ENCODE data around the gene NGEF.

NGEF gene

DNA sequence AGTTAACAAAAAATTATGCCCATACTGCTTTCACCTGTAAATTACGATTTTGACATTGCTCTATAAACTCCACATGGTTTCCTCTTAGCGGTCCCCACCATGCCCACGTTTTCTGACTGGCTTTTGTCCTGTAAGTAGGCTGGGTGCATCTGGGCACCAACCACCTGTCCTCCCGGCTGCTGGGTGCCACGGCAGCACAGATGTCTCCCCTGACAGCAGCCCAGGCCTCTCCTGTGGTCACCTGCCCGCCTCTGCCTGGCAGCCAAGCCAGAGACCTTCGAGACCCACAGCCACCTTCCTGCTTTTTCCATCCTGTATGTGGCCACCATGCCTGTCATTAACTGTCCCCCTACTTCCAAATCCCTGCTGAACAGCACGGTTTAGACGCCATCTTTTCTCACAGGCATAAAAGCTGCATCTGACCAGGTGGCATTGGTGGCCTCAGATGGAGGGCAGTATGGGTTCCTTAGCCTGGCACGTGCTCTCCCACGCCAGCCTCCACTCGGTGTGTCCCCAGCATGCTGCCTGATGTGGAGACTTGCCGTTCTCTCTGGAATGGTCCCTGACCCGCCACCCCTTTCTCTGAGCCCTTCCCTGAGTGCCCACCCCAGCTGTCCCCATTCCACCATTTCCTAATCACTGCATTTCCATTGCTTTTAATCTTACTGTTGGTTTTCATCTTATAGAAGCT lies 124.1 kb downstream of the NGEF start:
- no peak for DNase-seq (ENCODE audit: low read depth, low spot score)

DNA sequence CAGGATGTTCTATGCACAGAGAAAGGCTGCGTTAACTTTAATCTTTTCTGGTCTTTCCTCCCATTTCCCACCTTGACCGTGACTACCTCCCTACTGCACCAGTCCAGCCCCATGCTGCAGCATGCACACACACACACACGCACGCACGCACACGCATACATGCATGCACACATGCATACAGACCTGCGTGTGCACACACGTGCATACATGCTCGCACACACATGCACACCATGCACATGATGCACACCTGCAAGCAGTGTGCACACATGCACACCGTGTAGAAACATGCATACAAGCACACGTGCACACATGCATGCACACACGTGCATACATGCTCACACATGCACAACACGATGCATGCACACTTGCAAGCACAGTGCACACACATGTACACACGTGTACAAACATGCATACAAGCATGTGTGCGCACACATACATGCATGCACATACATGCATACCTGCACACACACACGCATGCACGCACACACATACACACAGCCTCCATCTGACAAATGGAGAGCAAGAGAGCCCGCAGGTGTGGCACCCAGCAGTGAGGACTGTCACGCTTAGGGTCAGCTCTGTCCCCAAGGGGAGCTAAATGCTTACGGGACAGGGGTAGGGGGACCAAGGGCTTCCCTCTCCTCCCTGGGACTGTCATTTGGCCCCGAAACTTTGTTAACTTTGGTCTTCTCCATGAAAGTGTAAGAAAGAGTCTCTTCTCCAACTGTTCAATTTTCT lies 124.8 kb downstream of the NGEF start:
- H3K27ac ChIP-seq: no peak overlapping the region
- DNase-seq (ENCODE audit: low read depth, low spot score): no peak

More for the DNA sequence above, 124.1 kb downstream of the NGEF start:
- no peak overlapping the region for H3K27ac ChIP-seq

- H3K27ac ChIP-seq: no peak overlapping the region
- no peak for DNase-seq (ENCODE audit: low read depth, low spot score)
These were observed 125.7 kb downstream of the NGEF start for GRCh38 chr2:232887171-232887850.

DNA sequence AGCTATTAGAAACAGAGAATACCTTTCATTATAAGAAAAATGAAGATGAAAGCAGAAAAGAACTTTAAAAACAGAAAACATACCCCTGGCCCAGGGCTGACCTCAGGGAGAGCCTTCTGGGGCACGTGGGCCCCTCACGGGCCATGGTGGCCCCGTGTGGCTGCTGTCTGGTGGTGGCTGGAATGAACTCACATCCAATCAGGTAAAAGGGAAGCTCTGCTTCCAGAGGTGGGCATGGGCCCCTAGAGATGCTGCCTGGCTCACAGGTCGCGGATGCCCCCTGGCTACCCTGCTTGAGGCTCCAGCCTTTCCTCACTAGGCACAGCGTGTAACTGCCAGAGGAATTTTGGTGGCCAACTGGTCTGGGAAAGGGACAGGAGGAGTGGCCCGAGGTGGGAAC lies 126.4 kb downstream of the NGEF start:
- H3K27ac ChIP-seq: no peak overlapping the region
- DNase-seq (ENCODE audit: low read depth, low spot score): no peak

DNA sequence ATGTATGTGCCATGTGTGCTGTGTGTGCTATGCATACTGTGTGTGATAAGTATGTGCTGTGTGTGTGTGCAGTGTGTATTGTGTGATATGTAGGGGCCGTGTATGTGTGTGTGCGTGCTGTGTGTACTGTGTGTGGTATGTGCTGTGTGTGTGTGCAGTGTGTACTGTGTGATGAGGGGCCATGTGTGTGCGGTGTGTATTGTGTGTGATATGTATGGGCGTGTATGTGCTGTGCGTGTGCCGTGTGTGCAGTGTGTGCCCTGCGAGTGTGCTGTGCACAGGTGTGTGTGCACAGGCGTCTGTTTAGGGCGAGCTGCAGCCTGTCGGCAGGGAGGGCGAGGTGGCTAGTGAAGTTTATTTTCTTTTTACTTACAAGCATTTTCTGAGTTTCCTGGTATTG lies 126.9 kb downstream of the NGEF start:
- no peak overlapping the region for H3K27ac ChIP-seq
- no peak for DNase-seq (ENCODE audit: low read depth, low spot score)

DNA sequence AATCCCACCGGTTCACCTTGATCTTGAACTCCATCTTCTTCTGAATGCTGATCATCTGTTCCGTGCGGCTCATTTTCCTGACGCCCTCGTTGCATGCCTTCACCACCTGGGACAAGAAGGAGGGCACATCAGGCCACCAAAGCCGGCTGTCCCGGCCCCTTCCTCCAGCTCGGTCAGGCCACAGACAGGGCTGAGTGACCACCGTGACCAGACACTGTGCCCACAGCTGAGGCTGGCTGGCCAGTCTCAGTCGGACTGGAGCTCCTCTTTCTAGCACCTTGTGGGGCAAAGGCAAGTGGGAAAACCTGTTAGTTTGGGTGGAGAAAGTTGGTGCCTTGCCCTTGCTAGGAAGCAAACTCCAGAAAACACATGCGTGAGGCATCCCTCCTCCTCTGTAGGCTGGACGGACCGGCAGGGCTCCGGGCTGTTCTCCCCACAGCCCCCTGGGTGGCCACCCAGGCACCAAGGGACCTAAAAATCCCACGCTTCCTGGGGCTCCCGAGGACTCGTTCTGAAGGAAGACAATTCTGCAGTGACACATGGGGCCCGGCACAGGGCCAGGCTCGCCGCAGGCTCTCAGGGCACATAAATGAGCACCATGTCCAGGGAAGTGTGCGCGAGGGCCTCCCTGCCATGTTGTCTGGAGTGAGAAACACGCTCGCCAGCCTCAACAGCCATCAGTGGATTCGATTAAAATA lies 127.6 kb downstream of the NGEF start:
- no peak overlapping the region for H3K27ac ChIP-seq
- DNase-seq (ENCODE audit: low read depth, low spot score): no peak

GRCh38 chr2:232884549-232885263 lies 128.3 kb downstream of the NGEF start:
- H3K27ac ChIP-seq: no peak overlapping the region
- no peak for DNase-seq (ENCODE audit: low read depth, low spot score)

GRCh38 chr2:232884001-232884421 lies 129.0 kb downstream of the NGEF start:
- no peak for DNase-seq (ENCODE audit: low read depth, low spot score)
- no peak overlapping the region for H3K27ac ChIP-seq

DNA sequence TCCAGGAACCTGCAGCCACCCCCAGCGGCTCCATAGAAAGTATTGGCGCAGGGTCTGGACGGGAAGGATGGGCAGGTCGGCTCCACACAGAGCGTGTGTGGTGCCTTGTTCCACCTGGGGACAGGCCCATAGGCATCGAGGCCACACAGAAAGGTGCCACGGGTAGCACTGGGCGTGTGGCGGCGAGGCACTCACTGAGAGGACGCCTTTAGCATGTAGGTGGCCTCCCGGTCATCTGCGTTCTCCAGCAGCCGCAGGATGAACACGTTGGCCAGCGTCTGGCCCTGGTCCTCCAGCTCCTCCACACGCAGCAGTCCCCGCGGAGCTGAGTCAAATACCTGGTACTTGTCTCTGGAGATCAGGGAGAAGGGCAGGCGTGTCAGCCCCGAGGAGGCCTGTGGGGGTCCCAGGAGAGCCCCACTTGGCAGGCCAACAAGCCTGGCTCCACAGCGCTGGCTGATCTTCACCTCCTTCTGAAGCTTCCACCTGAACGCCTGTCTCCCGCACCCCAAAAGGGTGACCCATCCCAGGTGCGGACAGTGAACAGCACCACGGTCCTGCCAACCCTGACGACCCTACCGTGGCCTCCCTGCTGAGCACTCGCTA lies 129.8 kb downstream of the NGEF start:
- DNase-seq (ENCODE audit: low read depth, low spot score): no peak
- no peak overlapping the region for H3K27ac ChIP-seq

DNA sequence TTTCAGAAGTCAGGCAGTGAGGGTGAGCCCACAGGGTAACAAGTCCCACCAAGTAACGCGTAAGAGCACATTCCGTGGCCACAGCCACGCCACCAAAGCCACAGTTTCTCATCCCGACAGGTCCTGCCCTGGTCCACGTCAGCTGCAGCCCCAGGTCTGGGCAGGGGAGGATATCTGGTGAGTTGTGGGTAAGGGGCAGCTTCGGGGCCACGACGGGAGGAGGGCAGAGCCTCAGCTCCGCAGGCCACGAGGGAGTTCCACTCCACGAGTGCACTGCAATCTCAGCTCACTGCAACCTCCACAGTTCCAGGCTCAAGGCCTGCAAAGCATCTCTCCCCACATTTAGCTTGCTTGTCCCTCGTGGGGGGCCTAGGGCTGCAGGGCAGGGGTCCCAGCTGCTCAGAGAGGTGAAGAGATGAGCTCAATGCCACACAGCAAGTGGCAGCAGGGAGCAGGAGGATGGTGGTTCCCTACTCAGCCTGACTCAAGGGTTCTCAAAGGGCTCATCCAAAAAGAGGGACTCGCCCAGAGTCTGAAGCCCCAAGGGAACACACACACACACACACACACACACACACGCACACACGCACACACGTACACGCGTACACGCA lies 130.4 kb downstream of the NGEF start:
- no peak for DNase-seq (ENCODE audit: low read depth, low spot score)
- no peak overlapping the region for H3K27ac ChIP-seq

DNA sequence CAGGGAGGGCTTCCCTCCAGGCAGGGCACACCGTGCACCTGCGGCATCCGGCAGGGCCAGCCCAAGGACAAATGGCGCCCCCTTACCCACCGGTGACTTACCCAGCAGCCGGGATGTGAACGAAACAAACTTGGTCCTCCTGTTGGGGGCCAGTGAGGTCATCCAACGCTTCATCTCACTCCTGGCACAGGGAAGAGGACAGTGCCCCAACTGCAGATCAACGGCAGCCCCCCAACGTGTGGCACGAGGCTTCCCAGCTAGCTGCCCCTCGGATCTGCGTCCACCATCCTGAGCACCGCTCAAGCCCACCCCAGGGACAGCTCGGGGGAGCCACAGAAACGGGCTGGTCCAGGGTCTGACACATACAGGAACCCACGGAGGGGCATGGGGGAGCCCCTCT lies 131.0 kb downstream of the NGEF start:
- no peak overlapping the region for H3K27ac ChIP-seq
- no peak for DNase-seq (ENCODE audit: low read depth, low spot score)

GRCh38 chr2:232880764-232881351 lies 132.2 kb downstream of the NGEF start:
- DNase-seq (ENCODE audit: low read depth, low spot score): no peak
- no peak overlapping the region for H3K27ac ChIP-seq

GRCh38 chr2:232879618-232880494 lies 133.2 kb downstream of the NGEF start:
- no peak overlapping the region for H3K27ac ChIP-seq
- no peak for DNase-seq (ENCODE audit: low read depth, low spot score)

DNA sequence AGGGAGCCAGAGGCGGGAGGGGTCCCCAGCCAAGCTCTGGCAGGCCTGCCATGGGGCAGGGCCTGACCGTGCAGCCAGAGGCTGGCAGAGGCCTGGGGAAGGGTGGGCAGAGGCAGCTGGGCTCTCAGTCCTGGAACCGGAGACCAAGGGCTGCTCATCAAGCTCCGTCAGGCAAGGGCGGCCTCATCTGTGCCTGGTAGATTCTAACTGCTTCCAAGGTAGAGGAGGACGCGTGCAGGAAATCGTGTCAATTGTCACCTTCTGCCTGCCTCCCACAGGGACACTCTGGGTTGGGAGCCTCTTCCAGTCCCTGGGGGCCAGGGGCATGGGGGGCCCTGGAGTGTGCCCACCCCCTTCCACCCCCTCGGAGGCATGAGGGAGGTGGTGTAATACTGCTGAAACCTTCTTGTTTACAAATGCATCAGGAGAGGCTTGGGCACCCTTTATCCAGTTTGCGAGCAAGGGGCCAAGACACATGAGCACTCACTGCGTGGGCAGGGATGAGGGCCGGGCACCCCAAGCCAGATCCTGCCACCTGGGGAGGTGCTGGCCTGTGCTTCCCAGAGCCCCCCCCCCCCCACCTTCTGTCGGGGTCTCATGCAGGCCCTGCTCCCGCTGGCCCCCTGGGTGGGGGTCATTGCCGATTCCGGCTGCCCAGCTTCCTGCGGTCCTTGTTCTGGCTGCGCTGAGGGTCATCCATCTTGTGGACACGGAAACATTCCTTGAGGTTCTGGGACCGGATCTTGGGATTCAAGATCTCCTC lies 134.0 kb downstream of the NGEF start:
- no peak overlapping the region for H3K27ac ChIP-seq
- DNase-seq (ENCODE audit: low read depth, low spot score): no peak

- DNase-seq (ENCODE audit: low read depth, low spot score): no peak
- no peak overlapping the region for H3K27ac ChIP-seq
These were observed 135.0 kb downstream of the NGEF start for GRCh38 chr2:232877940-232878511.

DNA sequence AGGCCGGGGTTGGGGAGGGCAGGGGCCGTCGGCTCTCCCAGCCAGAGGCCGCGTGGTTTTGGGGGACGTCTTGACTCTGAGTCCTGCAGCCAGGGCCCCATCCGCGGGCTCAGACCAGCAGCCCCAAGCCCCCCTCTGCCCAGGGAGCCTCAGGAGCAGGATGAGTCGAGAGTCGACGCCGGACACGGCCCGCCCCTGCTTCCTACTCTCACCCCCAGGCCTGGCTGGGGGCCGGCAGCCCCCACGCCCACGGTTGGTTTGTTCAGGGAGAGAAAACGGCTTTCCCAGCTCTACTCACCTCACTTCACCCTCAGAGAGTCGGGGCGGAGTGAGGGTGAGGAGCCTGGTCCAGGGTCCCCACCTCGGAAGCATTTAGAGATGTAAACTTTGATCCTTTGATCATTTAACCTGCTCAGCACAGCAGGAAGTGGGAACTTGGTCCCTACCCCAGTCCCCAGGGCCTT lies 136.0 kb downstream of the NGEF start:
- DNase-seq (ENCODE audit: low read depth, low spot score): no peak
- no peak overlapping the region for H3K27ac ChIP-seq
